ENCODE data around the gene SPA17. TPM values are rescaled to one million over a fixed set of nuclear protein-coding genes. Genes with fewer than 3 reads are reported as not detected.

The SPA17 gene
- total RNA-seq, 4 donors from 2014 or later, result 1.2 to 7.1 (median 3.3) TPM

- Histone ChIP-seq H3K9me3 (no peaks in the 10 kb centered on the region), H3K4me3 (no peak overlapping the region), H3K36me3 (no peaks in the 10 kb centered on the region), H3K4me1 (peaks cover 0 to 34% (median 6%) of the 10 kb centered on the region in 4 donors), H3K27me3 (no peaks in the 10 kb centered on the region), H3K27ac (peak overlapping the region in 3 of 4 donors; percentile 8 to 57 (median 47))
- 15 to 16% methylated on average over 2 of the region's 2 CpGs for WGBS, 2 donors
- DNase-seq (ENCODE audit: low spot score in 2 of 2), result no peak
- TF ChIP-seq, protein P1, sequence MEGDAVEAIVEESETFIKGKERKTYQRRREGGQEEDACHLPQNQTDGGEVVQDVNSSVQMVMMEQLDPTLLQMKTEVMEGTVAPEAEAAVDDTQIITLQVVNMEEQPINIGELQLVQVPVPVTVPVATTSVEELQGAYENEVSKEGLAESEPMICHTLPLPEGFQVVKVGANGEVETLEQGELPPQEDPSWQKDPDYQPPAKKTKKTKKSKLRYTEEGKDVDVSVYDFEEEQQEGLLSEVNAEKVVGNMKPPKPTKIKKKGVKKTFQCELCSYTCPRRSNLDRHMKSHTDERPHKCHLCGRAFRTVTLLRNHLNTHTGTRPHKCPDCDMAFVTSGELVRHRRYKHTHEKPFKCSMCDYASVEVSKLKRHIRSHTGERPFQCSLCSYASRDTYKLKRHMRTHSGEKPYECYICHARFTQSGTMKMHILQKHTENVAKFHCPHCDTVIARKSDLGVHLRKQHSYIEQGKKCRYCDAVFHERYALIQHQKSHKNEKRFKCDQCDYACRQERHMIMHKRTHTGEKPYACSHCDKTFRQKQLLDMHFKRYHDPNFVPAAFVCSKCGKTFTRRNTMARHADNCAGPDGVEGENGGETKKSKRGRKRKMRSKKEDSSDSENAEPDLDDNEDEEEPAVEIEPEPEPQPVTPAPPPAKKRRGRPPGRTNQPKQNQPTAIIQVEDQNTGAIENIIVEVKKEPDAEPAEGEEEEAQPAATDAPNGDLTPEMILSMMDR (IDR thresholded peaks at IDR 0.05), result no peak
- peak; percentile 22 to 52 for TF ChIP-seq EP300 (IDR thresholded peaks at IDR 0.05)
- TF ChIP-seq POLR2A (IDR thresholded peaks at IDR 0.05), result no peak
Measured at GRCh38 chr11:124676386-124676785, 2.7 kb downstream of the SPA17 start.

DNA sequence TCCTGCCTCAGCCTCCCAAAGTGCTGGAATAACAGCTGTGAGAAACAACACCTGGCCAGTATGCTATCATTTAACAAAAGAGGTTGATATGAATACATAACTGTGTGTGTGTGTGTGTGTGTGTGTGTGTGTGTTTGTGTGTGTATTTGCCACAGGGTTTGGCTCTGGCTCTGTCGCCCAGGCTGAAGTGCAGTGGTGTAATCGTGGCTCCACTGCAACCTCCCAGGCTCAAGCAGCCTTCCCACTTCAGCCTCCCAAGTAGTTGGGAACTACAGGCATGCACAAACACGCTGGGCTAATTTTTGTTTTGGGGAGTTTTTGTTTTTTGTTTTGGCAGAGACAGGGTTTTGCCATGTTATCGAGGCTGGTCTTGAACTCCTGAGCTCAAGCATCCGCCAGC is 4.7 kb downstream of the SPA17 start:
- WGBS, 2 donors, result 79 to 89% methylated on average over 5 of the region's 5 CpGs
- H3K27ac ChIP-seq, result no peak overlapping the region
- H3K4me3 ChIP-seq, result no peak overlapping the region
- DNase-seq (ENCODE audit: low spot score in 2 of 2), result no peak
- TF ChIP-seq, protein P1 (IDR thresholded peaks at IDR 0.05), result no peak
- TF ChIP-seq EP300 (IDR thresholded peaks at IDR 0.05) (no peak), POLR2A (IDR thresholded peaks at IDR 0.05) (no peak)
- H3K4me1 ChIP-seq, result peaks cover 0 to 25% (median 6%) of the 10 kb centered on the region in 4 donors
- no peaks in the 10 kb centered on the region for H3K27me3 ChIP-seq
- H3K36me3 ChIP-seq, result peaks cover 0 to 16% (median 0%) of the 10 kb centered on the region in 3 donors
- peaks cover 0 to 17% (median 2%) of the 10 kb centered on the region in 4 donors for H3K9me3 ChIP-seq

- no peak overlapping the region for H3K27ac ChIP-seq
- DNase-seq (ENCODE audit: low spot score in 2 of 2), result no peak
- WGBS, 2 donors, result 91 to 97% methylated on average over 2 of the region's 2 CpGs
- TF ChIP-seq EP300 (IDR thresholded peaks at IDR 0.05) (no peak), POLR2A (IDR thresholded peaks at IDR 0.05) (no peak)
- TF ChIP-seq, protein P1 (IDR thresholded peaks at IDR 0.05), result no peak
- H3K9me3 ChIP-seq, result peaks cover 0 to 20% (median 2%) of the 10 kb centered on the region in 4 donors
- H3K36me3 ChIP-seq, result peaks cover 0 to 23% (median 0%) of the 10 kb centered on the region in 3 donors
- no peak overlapping the region for H3K4me3 ChIP-seq
- H3K27me3 ChIP-seq, result no peaks in the 10 kb centered on the region
- peaks cover 0 to 7% (median 0%) of the 10 kb centered on the region in 4 donors for H3K4me1 ChIP-seq
Measured at GRCh38 chr11:124681421-124681820, 7.7 kb downstream of the SPA17 start.

- TF ChIP-seq EP300 (IDR thresholded peaks at IDR 0.05) (no peak), POLR2A (IDR thresholded peaks at IDR 0.05) (no peak)
- TF ChIP-seq, protein P1 (IDR thresholded peaks at IDR 0.05), result no peak
- H3K36me3 ChIP-seq, result peaks cover 0 to 23% (median 0%) of the 10 kb centered on the region in 3 donors
- no peaks in the 10 kb centered on the region for H3K27me3 ChIP-seq
- peaks cover 0 to 20% (median 2%) of the 10 kb centered on the region in 4 donors for H3K9me3 ChIP-seq
- WGBS, 2 donors, result 100% methylated on average over 1 of the region's 1 CpG
- no peaks in the 10 kb centered on the region for H3K4me1 ChIP-seq
- no peak overlapping the region for H3K27ac ChIP-seq
- H3K4me3 ChIP-seq, result no peak overlapping the region
- no peak for DNase-seq (ENCODE audit: low spot score in 2 of 2)
Measured at GRCh38 chr11:124682443-124682842, 8.7 kb downstream of the SPA17 start.

GRCh38 chr11:124693142-124693541 is 19.4 kb downstream of the SPA17 start:
- Histone ChIP-seq H3K27me3 (no peaks in the 10 kb centered on the region), H3K27ac (no peak overlapping the region), H3K4me3 (no peak overlapping the region), H3K4me1 (no peaks in the 10 kb centered on the region), H3K36me3 (no peaks in the 10 kb centered on the region), H3K9me3 (no peaks in the 10 kb centered on the region)
- 96 to 97% methylated on average over 2 of the region's 2 CpGs for WGBS, 2 donors
- TF ChIP-seq EP300 (IDR thresholded peaks at IDR 0.05) (no peak), POLR2A (IDR thresholded peaks at IDR 0.05) (no peak)
- TF ChIP-seq, protein P1 (IDR thresholded peaks at IDR 0.05), result no peak
- no peak for DNase-seq (ENCODE audit: low spot score in 2 of 2)

Data from tibial nerve (tissue), 4 donors.